Measurements from ENCODE around the gene SPDEF. TPM values are rescaled to one million over a fixed set of nuclear protein-coding genes. Genes with fewer than 3 reads are reported as not detected.

Gene SPDEF
- total RNA-seq, 1 experiment from 2014 or later: not detected

- no peak for DNase-seq (ENCODE audit: low read depth)
These were observed 27.0 kb downstream of the SPDEF start for GRCh38 chr6:34528996-34529664.

DNA sequence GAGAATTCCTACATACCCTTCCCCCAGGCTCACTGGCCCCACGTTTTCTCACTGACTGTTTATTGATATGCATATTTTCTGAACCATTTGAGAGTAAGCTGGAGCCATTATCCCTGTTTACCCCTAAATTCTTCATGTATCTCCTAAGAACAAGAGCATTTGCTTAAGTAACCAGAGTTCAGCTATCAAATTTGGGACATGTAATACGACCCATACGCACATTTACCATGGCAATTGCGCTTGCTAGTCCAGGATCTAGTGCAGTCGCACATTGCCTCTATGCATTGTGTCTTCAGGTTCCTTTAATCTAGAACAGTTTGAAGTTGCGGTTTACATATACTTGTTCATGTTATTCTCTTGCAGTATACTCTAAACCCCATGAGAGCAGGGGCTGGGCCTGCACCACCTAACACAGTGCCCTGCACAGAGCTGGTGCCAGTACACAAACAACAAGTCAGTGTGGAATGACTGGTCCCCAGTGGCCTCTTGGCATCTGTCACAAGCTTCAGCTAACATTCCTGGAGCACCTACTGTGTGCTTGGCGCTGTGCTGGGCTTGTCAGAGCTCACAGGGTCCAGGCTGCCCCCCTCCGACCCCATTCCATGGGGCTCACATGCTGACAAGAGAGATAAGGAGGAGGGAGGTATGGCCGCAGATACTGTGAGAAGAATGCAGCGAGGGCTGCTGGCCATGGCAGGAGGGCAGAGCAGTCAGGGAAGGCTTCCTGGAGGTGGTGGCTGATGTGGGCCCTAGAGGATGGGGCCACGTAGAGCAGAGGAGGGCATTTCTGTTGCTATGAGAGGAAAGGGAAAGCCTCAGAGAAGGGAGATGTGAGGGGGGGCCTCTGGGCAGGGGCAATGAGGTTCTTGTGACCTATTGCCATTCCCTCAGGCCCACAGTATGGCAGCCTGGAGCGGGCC, 28.1 kb downstream of the SPDEF start:
- DNase-seq (ENCODE audit: low read depth): no peak

- DNase-seq (ENCODE audit: low read depth): peak; percentile 74
These were observed 29.0 kb downstream of the SPDEF start for GRCh38 chr6:34526992-34527728.

DNA sequence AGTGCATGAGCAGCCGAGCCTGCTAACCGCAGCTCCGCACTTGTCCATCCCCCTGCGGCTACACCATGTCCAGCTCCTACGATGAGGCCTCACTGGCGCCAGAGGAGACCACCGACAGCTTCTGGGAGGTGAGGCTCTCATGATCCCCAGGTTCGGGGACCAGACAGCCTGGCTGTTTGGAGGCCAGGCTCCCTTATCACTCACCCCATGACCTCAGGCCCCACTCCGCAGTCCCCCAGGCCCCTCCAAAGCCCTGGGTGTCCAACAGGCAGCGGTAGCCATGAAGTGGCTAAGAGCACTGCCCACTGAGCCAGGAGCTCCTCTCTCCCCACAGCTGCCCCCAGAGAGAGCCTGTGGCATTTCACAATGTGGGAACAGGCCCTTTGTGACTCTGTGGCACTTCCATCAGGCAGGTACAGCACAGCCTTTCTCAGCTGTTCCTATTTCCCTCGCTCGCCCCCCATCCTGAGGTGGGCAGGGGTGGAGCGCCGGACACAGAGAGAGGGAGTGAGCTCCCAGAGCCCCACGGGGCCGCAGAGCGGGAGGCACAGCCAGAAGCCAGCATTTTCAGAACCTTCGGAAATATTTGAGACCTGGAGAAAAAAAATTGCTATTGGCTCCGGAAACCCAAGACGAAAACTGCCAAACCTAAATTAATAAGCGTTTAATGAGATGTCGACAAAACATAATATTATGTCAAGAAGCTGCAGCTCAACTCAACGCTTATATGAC, 29.7 kb downstream of the SPDEF start:
- no peak for DNase-seq (ENCODE audit: low read depth)

DNA sequence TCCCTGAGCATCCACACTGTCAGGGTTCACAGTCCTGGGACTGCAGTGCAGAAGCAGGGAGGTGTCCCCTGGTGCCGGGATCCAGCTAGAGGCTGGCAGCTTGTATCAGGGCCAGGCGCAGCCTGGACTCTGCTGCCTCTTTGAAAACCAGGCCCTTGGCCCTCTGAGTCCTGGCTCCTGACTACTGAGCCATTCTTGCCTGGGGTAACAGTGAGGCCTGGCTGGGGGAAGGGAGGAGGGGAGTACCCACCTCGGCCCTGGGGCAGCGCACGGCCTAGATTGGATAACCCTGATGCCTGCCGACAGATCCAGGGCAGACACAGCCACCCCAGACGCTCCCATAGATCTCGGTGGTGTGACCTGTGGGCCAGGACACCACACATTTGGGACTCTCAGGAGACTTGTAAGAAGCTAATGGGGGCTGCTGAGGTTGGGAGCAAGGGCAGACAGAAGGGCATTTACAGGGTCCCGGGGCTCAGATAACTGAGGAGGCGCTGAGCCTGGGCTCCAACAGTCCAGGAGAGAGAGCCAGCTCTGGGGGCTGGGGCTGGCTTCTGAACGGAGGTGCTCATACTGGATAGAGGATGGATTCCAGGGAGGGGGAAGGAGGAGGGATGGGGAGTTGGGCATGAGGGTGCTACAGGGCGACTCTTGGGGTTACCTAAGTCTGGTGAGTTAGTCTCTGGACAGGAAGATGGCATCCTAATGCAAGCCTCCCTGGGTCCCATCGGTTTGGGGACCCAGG, 30.5 kb downstream of the SPDEF start:
- DNase-seq (ENCODE audit: low read depth): no peak

DNA sequence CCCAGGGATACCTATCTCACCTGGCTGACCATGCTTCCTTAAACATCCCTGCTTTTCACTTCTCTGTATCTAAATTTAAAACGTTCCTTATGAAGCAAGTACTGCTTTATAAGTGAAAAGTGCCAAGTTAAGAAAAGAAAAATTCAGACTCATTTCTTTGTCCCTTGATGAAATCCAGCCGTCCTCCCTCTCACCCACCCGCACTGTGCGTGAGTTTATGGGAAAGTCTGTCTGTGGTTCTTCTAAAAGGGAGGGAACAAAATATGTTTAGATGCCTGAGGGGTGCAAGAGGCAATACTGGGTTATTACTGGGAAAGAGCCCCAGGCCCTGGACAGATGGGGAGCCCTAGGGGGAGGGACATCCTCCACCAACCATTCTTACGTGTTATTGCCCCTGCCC, 31.2 kb downstream of the SPDEF start:
- no peak for DNase-seq (ENCODE audit: low read depth)

DNA sequence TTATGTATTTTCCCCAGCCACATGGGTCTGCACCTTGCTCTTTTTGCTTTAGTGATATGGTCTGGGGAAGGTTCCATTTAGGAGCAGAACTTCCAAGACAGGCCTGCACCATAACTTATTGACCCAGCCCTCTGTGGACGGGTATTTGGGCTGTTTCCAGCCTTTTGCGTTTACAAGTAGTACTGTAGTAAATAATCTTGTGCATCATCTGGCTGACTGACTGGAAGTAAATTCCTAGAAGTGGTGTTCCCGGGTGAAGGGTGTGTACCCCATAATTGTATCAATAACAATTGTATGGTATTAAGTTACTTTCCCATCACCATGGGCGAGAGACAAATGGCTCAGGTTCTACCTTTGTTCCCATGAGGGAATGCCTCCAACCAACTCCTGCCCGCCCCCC, 31.6 kb downstream of the SPDEF start:
- no peak for DNase-seq (ENCODE audit: low read depth)

- DNase-seq (ENCODE audit: low read depth): no peak
These were observed 32.5 kb downstream of the SPDEF start for GRCh38 chr6:34523441-34524206.

DNA sequence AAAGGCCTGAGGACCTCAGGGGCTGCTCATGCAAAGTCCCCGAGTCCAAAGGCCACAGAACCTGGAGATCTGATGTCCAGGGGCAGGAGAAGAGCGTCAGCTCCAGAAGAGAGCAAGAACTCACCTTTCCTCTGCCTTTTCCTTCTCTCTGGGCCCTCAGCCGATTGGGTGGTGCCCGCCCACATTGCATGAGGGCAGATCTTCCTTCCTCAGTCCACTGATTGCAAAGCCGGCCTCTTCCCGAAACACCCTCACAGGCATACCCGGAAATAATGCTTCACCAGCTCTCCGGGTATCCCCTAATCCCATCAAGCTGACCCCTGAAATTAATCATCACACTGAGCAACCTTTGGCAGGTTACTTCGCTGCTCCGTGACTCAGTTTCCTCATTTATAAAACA, 33.4 kb downstream of the SPDEF start:
- no peak for DNase-seq (ENCODE audit: low read depth)

- DNase-seq (ENCODE audit: low read depth): no peak
These were observed 34.5 kb downstream of the SPDEF start for GRCh38 chr6:34521463-34522285.

DNA sequence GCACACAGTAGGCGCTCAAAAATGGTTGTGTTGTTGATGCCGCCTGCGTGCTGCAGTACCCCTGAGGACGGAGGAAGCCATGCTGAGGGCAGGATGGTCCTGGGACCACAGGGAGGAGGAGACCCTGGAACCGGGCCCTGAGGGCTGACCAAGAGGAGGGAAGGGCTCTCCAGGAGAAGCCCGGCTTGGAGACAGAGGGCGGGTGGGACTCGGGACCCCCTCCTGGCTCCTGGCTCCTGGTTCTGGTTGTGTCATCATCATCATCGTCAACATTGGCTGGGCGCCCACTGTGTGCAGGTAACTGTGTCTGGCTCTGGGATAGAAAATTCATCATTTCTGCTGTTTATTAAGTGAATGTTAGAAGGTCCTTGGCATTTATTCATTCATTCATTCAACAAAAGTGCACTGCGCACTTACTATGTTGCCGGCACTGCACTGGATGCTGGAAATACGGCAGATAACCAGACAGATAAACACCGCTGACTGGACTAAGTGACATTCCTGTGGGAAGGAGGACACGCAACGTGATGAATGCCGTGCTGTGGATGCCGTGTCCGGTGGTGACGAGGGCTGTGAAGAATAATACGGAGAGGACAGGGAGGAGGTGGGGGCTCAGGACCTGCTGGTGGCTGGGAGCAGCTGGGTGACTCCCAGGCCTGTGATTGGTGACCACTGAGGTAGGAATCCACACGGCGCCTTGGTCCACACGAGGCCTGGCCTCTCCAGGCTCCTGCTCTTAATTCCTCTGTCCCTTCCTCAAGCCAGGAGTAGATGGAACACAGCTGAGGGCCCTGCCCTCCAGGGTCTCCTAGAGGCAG, 35.3 kb downstream of the SPDEF start:
- no peak for DNase-seq (ENCODE audit: low read depth)

DNA sequence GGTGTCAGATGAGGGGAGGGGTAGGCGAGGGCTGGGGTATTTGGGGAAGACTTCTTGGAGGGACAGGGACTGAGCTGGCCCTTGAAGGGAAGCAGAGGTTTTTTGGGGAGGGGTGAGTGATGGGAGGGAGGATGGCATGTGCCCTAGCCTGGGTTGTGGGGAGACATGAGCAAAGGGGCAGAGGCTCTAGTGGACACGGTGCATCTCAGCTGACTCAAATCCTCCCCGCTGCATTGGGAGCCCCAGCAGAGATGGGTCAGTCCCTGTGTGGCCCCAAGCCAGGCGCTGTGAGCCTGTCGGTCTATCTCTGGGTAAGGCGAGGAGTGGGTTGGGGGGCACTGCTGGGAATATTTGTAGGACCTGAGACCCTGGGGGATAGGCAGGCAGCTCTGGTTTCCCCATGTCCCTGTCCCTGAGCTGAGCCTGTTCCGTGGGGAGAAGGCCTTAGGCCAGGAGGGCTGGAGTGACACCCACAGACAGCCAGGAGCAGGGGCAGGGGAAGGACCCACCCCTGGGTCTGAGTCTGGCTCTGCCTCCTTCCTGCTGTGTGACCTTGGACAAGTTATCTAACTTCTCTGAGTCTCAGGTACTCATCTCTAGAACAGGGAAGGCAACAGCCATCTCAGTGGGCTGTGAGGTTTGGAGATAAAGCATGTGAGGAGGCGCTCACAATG, 36.0 kb downstream of the SPDEF start:
- no peak for DNase-seq (ENCODE audit: low read depth)

- no peak for DNase-seq (ENCODE audit: low read depth)
These were observed 37.3 kb downstream of the SPDEF start for GRCh38 chr6:34518669-34519365.

DNA sequence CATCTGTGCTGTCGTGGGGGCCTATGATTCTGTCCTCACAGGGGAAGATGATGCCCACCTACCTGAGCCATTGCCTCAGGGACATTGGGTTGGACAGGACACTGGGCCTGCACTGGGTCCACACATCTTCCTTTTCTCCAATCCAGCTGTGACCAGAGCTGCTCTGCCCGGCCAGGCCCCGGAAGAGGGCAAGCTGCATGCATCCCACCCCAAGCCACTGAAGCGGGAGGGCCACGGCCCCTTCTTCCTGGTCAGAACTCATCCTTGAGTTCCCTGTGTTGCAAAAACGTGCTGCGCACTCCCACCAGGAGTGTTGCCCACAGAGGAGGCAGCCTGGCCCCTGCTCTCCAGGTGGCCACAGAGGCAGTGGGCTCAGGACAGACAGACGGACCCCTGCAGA, 38.2 kb downstream of the SPDEF start:
- no peak for DNase-seq (ENCODE audit: low read depth)

DNA sequence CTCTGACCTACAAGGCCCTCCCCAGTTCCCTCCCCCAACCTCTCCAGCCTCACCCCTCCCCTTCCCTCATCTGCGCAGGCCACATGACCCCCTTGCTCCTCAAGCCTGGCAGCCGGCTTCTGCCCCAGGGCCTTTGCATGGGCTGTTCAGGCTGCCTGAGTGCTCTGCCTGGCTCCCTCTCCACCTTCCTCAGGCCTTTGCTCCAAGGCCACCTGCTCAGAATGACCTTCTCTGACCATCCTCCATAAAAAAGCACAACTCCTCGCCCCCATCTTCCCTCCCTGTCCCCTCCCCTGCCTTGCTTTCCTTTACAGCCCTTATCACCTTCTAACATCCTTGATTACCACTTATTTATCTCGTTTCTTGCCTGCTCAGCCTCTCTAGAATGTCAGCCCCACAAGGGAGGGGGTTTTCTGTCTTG, 38.7 kb downstream of the SPDEF start:
- DNase-seq (ENCODE audit: low read depth): no peak

- DNase-seq (ENCODE audit: low read depth): no peak
These were observed 39.5 kb downstream of the SPDEF start for GRCh38 chr6:34516391-34517324.
